ENCODE data around the gene LRRTM3.

LRRTM3 gene

GRCh38 chr10:67141300-67141699, 215.5 kb downstream of the LRRTM3 start:
- no peak overlapping the region for H3K27ac ChIP-seq
- no peak for TF ChIP-seq CTCF (IDR thresholded peaks at IDR 0.05)
- no peaks in the 10 kb centered on the region for H3K9me3 ChIP-seq
- no peaks in the 10 kb centered on the region for H3K36me3 ChIP-seq
- H3K4me1 ChIP-seq (ENCODE audit: control insufficient read depth in 1 of 2, insufficient read depth in 1 of 2, low read depth in 1 of 2, low read length in 1 of 2) = no peaks in the 10 kb centered on the region
- H3K27me3 ChIP-seq = no peaks in the 10 kb centered on the region
- no peak overlapping the region for H3K4me3 ChIP-seq (ENCODE audit: low read depth in 1 of 2, low read length in 1 of 2)

GRCh38 chr10:67144530-67144929, 218.7 kb downstream of the LRRTM3 start:
- H3K36me3 ChIP-seq = no peaks in the 10 kb centered on the region
- H3K27ac ChIP-seq = no peak overlapping the region
- no peak overlapping the region for H3K4me3 ChIP-seq (ENCODE audit: low read depth in 1 of 2, low read length in 1 of 2)
- H3K4me1 ChIP-seq (ENCODE audit: control insufficient read depth in 1 of 2, insufficient read depth in 1 of 2, low read depth in 1 of 2, low read length in 1 of 2) = no peaks in the 10 kb centered on the region
- TF ChIP-seq CTCF (IDR thresholded peaks at IDR 0.05) = no peak
- no peaks in the 10 kb centered on the region for H3K27me3 ChIP-seq
- H3K9me3 ChIP-seq = no peaks in the 10 kb centered on the region

Data from neutrophil (primary cell).